Stimulated activated CD8-positive, alpha-beta memory T cell treated with anti-CD3 and anti-CD28 coated beads, Interleukin-2, amount 100 ng/mL, for 1 hour (primary cell): ENCODE data around the gene COPB2.

Experiments used
- DNase-seq, 2 donors: peaks; one replicate each; pipeline ENCODE4 v3.0.0-alpha.2; 2020; ENCODE audit warnings: low read depth in 2 of 2

Gene COPB2

GRCh38 chr3:139327861-139328260 is 61.6 kb downstream of the COPB2 start:
- no peak for DNase-seq

GRCh38 chr3:139327231-139327630 is 62.2 kb downstream of the COPB2 start:
- DNase-seq = no peak

DNA sequence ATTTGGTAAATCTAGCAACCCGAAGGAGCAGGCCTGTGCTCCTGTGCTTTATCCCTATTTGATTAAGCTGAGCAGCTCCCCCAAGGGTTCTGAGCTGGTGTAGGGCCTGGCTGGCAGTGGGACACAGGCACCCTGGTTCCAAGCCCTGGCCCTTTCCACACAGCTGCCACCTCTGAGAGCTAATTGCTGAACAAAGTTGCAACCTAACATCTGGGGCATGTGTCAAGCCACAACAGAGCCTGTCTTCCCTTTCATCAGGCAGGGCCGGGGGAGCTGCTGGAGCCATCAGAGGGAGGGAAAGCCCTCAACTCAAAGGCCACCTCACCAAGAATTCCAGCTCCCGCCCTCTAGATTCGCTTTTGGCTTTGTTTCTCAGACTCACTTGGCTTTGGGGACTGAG is 62.7 kb downstream of the COPB2 start:
- DNase-seq = no peak

- no peak for DNase-seq
Measured at GRCh38 chr3:139326131-139326530, 63.3 kb downstream of the COPB2 start.

GRCh38 chr3:139325551-139325950 is 63.9 kb downstream of the COPB2 start:
- no peak for DNase-seq

DNA sequence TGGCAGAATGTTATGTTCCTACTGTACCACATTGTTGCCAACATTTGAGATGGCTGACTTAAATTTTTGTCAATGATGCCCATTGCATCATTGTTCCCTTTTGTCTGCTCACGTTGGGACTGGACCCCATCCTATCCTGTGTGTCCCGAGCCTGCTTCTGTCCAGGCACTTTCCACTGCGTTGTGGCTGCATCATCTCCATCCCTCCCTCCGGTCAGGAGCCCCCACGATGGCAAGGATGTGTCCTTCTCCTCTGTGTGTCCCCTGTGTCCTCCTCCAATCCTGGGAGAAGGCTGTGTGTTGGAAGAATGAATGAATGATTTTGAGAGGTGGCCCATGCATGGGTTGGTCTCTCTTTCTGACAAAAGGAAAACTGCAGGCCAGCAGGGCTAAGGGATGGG is 65.0 kb downstream of the COPB2 start:
- DNase-seq = no peak

DNA sequence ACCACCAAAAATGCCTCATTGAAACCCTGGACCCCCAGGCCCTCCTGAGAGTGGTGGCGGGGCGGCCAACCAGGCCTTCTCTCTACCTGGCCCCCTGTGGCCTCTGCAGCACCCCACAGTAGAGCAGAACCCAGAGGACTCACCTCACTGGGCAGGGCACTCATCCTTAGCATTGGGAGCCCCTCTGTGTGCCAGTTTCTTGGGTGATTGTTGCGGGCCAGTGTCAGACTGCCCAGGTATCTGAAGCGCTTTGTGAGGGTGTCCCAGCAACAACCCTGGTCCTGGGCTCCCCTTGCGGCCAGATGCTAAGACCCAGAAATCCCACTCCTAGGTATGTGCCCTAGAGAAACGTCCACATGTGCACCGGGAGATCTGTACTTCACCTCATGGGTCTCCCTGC is 66.3 kb downstream of the COPB2 start:
- no peak for DNase-seq

DNA sequence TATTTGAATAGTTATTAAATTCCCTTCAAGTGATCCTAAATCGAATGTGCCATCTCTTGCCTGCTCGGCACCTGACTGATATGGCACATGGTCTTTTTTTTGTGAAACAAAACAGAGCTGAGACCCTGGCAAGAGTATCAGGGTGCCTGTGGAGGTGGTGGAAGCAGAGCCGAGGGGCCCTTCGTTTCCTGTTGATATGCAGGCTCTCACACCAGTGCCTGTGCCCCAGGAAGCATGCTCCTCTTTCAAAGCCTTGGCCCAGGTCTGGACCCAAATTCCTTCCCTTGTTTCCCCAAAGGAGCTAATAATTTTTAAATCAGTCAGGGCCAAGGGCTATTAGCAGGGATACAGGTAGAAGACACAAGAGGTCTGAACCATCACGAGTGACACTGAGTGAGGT is 67.1 kb downstream of the COPB2 start:
- DNase-seq = no peak

DNA sequence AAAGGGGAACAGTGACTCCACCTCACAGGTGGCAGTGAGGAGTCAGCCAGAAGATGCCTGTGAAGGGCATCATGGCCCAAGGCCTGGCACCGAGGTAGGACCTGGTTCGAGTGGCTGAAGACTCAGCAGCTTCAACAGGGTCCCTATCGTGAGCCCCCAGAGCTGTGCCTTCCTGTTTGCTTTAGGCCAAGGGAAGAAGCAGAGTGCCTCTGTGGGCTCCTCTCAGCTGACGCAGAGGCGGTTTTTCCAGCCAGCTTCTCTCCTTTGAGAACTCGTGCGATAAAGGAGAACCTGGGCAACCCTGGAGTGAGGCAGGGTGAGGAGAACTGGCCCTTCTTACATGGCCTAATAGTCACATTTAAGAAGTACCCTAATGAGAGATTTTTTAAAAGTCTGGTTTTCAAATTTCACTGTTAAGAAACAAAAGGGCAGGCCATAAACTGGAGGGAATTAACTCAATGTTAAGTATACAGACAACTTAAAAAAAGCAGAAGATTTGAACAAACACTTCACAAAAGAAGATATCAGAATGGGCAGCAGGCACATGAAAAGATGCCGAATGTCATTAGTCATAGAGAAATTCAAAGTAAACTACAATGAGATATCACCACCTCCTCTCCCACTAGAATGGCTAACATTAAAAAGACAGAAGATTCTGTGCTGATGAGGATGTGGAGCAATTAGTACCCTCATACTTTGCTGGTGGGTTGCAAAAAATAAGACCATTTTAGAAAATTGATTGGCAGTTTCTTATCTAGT is 68.7 kb downstream of the COPB2 start:
- no peak for DNase-seq

DNA sequence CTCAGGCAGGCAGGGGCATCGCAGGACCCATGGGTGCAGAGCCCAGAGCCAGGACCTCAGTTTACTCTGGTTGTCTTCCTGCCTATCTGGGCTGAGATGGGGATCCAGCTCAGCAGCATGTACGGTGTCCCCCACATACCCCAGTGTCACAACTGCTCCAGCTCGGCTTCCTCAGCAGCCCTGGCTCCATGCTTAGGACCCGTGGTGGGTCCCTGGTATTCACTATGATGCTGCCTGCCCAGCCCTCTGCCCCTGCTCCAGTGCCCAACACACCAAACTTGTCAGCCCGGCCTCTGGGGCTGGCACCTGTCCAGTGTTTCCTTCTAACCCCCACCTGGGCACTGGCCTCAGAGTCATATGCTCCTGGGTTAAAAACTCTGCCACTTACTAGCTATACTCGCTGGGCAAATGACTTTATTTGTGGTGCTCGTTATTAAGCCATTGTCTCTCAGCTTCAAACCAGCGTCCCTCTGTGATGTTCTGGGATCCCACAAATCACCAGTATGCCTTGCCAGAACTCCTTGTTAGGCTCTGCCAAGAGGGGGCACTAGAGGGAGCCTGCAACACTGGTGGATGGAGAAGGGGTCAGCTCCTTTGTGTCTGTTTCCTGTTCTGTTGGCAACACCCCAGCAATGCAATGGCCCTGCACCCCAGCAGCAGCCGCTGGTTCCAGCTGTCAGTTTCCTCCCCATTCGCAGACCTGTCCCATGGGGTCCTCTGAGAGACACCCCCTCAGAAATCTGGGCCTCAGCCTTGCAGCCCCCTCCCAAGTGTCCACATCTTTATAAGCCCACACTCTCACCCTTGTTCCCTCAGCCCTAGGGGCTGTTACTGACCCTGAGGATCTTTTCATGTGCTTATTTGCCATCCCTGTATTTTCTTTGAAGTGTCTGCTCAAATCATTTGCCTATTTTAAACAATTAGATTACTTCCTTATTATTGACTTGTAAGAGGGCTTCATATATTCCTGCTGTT is 69.7 kb downstream of the COPB2 start:
- no peak for DNase-seq

DNA sequence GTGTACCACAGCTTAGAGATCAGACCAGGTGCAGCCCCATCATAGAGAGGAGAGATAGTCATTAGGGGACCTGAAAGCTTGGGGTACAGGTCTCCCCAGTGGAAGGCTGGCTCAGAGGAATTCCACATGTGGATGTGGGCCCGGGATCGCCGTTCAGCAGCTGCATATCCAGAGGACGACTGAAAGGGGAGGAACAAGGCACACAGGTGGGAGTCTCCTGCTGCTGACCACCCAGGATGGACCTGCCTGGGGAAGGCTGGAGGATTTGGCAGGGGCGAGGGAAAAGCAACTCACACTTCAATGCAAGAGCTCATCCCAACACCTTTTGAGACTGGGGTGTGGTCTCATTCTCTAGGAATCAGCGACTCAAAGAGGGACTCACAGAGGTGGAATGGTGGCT is 70.6 kb downstream of the COPB2 start:
- no peak for DNase-seq

DNA sequence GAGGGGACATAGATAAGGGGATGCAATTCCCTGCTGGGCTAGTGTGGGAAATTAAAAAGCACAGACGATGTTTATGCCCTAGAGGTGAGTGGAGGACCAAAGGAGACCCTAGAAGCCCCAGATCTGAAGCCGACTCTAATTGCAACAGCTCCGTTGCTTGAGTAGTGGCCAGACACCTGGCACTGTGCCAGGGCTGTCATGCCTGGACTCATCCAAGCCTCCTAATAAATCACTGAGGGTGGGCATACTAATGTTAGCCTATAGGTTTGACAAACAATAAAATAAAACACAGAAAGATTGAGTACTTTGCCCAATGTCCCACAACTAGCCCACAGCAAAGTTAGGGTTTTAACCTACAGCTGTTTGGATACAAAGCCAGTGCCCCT is 71.0 kb downstream of the COPB2 start:
- DNase-seq = no peak

DNA sequence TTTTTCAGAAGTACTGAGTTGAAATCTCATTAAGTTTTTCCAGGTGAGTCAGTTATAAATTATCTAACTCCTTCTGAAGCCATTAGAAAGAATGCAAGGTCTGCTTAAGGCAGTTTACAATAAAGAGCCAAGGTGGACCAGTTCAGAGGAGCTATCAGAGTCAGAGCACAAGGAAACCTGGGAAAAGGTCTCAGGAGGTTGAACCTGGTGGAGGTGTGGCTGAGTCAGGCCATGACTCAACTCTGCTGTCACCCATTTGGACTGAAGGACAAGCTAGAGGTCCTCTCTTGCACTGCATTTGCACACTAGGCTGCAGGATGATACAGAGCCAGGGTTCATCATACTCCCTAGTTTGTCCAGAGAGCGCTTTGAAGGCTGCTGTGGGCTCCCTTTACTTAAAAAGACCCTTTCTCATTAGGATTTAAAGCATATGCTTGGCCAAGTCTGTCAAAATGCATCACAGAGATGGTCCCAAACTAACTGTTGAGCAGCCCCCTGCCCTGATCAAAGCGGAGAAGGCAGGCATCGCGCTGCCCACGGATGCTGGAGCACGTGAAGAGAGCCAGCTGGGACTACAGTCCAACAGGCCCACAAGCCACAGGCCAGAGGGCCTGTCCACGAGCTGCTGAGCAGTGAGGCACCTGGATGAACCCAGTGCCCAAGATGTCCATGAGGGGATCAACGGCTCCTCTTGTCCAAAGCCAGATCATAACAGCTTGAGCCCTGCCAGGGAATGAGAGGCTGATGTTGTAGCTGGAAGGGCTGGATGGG is 71.6 kb downstream of the COPB2 start:
- no peak for DNase-seq

GRCh38 chr3:139317215-139317614 is 72.2 kb downstream of the COPB2 start:
- no peak for DNase-seq

- no peak for DNase-seq
Measured at GRCh38 chr3:139313921-139314320, 75.5 kb downstream of the COPB2 start.

GRCh38 chr3:139312959-139313358 is 76.5 kb downstream of the COPB2 start:
- no peak for DNase-seq

DNA sequence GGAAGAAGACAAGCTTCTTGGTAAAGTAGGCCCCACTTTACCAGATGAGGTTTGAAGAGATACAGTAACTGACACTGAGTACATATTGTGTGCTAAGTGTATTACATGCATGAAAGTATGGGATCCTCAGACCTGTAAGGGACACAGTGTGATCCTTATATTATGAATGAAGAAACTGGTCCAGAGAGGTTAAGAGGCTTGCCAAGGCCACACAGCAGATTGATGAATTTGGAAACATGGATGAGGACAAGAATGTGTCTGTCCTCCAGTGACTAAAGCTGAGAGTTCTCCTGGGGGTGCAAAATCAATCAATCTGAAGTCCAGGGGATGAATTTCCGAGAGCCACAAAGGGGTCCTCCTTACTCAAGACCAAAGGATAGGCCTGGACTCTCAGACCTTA is 77.0 kb downstream of the COPB2 start:
- DNase-seq = no peak

GRCh38 chr3:139311557-139311956 is 77.9 kb downstream of the COPB2 start:
- DNase-seq = no peak

GRCh38 chr3:139310474-139310933 is 78.9 kb downstream of the COPB2 start:
- DNase-seq = no peak

DNA sequence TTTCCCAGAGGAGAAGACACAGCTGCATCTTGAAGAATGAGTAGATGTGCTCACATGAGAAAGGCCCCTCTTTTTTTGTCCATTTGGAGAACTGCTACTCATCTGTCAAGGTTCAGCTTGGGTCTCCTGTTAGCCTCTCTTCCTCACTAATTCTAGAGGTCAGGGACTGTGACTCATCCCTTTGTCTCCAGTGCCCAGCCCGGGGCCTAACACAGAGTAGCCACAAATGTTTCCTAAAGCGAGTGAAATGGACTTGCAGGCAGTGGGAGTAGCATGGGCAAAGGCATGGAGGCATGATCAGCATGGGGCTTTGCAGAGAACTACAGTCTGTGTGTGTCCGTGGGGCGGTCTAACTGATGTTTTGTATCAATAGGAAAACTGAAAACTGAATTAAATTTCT is 79.6 kb downstream of the COPB2 start:
- DNase-seq = no peak

DNA sequence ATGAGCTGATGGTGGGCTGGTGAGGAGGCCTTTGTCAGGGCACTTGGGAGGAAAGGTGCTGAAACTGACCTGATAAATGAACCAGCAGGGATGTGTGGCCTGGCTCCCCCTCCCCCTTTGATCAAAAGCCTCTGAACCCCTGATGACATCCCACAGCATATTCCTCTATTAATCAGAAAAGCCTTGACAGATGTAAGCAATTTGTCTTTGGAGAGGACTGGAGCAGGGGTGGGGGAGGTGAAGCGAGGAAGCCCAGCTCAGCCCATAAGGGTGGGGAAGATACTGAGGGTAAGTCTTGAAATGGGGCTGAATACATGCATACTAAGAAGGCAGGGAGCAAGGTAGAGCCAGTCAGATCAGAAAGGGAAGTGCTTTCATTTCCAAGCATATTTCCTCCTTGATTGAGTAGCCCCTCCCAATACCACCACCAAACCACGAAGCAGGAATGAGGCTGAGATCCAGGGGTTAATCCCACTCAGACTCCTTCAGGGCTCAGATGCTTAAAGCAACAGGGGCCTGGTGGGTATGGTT is 80.3 kb downstream of the COPB2 start:
- DNase-seq = no peak

DNA sequence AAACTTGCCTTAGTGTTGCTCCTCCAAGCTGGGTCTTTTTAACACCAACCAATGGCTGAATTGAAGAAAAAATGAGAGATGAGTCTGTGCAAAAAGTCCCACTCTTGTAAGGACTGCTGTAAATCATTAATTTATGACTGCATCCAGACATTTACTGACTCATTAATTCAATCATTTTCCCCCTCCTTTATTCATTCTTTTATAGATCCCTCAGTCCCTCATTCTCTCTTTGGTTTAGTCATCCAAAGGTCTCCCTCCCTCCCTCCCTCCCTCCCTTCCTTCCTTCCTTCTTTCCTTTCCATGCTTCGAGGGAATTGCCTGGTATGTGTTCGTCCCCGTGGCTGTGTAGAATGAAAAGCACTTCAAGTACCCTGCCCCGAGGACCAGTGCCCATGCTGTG is 80.9 kb downstream of the COPB2 start:
- no peak for DNase-seq
